Measurements from ENCODE around the gene ZNF467.
A peak's percentile ranks its signal among the peaks of the same experiment; 100 is the strongest.

The ZNF467 gene

GRCh38 chr7:149799397-149800168 is 26.2 kb upstream of the ZNF467 start:
- DNase-seq (ENCODE audit: low read depth in 1 of 2, low spot score in 1 of 2) = peak in 1 of 2 experiments; percentile 34
- no peak for TF ChIP-seq SPI1 (IDR thresholded peaks at IDR 0.05; ENCODE audit: borderline replicate concordance, low read depth)
- peak; percentile 50 for TF ChIP-seq CTCF (IDR thresholded peaks at IDR 0.05; ENCODE audit: insufficient read depth, low read length)
- Histone ChIP-seq H3K27me3 (ENCODE audit: insufficient read depth, poor library complexity, severe bottlenecking) (no peaks in the 10 kb centered on the region), H3K4me3 (replicated peaks; ENCODE audit: insufficient read depth, low read length) (no peak overlapping the region), H3K27ac (replicated peaks) (no peak overlapping the region)

- peaks cover 9% of the 10 kb centered on the region for H3K27me3 ChIP-seq (ENCODE audit: insufficient read depth, poor library complexity, severe bottlenecking)
- no peak overlapping the region for H3K27ac ChIP-seq (replicated peaks)
- no peak for DNase-seq (ENCODE audit: low read depth in 1 of 2, low spot score in 1 of 2)
- no peak overlapping the region for H3K4me3 ChIP-seq (replicated peaks; ENCODE audit: insufficient read depth, low read length)
- TF ChIP-seq CTCF (IDR thresholded peaks at IDR 0.05; ENCODE audit: insufficient read depth, low read length) (no peak), REST (IDR thresholded peaks at IDR 0.05; ENCODE audit: insufficient replicate concordance, low read depth) (no peak), POLR2AphosphoS5 (IDR thresholded peaks at IDR 0.05; ENCODE audit: low read depth) (no peak)
Measured at GRCh38 chr7:149797771-149798170, 24.4 kb upstream of the ZNF467 start.

GRCh38 chr7:149796287-149796860 is 23.0 kb upstream of the ZNF467 start:
- Histone ChIP-seq H3K4me3 (replicated peaks; ENCODE audit: insufficient read depth, low read length) (no peak overlapping the region), H3K27ac (replicated peaks) (no peak overlapping the region), H3K27me3 (ENCODE audit: insufficient read depth, poor library complexity, severe bottlenecking) (peaks cover 9% of the 10 kb centered on the region)
- TF ChIP-seq CTCF (IDR thresholded peaks at IDR 0.05; ENCODE audit: insufficient read depth, low read length) (no peak), SPI1 (IDR thresholded peaks at IDR 0.05; ENCODE audit: borderline replicate concordance, low read depth) (no peak)
- no peak for DNase-seq (ENCODE audit: low read depth in 1 of 2, low spot score in 1 of 2)

- DNase-seq (ENCODE audit: low read depth in 1 of 2, low spot score in 1 of 2) = no peak
- Histone ChIP-seq H3K27ac (replicated peaks) (no peak overlapping the region), H3K27me3 (ENCODE audit: insufficient read depth, poor library complexity, severe bottlenecking) (peaks cover 14% of the 10 kb centered on the region), H3K4me3 (replicated peaks; ENCODE audit: insufficient read depth, low read length) (no peak overlapping the region)
- TF ChIP-seq SPI1 (IDR thresholded peaks at IDR 0.05; ENCODE audit: borderline replicate concordance, low read depth) (no peak), CTCF (IDR thresholded peaks at IDR 0.05; ENCODE audit: insufficient read depth, low read length) (no peak), POLR2AphosphoS5 (IDR thresholded peaks at IDR 0.05; ENCODE audit: low read depth) (no peak), REST (IDR thresholded peaks at IDR 0.05; ENCODE audit: insufficient replicate concordance, low read depth) (no peak), GABPA (IDR thresholded peaks at IDR 0.05; ENCODE audit: low read depth) (no peak)
Measured at GRCh38 chr7:149795126-149795525, 21.7 kb upstream of the ZNF467 start.
